ENCODE data around the gene SLC5A5.

The SLC5A5 gene

DNA sequence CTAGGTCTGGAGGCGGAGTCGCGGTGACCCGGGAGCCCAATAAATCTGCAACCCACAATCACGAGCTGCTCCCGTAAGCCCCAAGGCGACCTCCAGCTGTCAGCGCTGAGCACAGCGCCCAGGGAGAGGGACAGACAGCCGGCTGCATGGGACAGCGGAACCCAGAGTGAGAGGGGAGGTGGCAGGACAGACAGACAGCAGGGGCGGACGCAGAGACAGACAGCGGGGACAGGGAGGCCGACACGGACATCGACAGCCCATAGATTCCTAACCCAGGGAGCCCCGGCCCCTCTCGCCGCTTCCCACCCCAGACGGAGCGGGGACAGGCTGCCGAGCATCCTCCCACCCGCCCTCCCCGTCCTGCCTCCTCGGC lies at the start of gene SLC5A5:
SLC5A5 (plus strand) TSS at position 68 of the 373 bp plus-strand sequence. CDS start 375 bp downstream, outside the sequence.
- DNase-seq: no peak

DNA sequence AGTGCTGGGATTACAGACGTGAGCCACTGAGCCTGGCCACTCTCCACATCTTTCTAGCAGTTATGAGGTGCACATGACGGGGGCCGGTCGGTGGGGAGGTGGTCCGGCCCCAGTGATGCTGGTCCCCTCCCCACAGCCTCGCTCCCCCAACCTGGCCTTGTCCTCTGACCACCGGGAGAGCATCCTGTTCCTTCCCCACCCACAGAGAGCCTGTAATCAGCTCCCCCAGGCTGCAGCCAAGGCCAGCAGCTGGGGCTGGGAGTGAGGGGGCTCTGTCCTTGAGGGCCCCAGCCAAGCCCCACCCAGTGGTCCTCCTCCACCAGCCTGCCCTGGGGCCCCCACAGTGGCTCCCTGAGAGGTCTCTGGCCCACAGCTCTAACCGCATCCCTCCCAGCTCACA lies 47.4 kb upstream of the SLC5A5 start:
- no peak for DNase-seq

DNA sequence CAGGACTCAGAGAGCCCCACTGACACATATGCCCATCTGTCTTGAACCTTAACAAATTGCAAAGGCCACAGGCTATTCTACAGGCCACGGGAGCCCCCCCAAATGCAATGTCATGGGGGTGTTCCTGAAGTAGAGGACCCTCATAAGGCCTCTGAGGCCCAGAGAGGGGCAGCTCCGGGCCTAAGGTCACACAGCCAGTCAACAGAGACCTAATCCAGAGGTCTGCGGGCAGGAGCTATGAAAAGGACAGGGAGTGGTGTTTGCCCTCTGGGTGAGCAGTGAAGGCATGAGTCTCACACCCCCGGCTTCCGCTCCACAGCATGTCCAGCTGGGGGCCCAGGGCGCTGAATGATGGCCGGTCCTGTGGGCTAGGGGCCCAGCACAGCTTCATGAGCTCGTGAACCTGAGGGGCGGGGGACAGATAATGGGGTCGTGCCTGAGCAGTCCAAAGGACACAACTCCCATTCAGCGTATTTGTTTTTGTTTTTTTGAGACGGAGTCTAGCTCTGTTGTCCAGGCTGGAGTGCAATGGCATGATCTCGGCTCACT lies 45.2 kb upstream of the SLC5A5 start:
- no peak for DNase-seq

DNA sequence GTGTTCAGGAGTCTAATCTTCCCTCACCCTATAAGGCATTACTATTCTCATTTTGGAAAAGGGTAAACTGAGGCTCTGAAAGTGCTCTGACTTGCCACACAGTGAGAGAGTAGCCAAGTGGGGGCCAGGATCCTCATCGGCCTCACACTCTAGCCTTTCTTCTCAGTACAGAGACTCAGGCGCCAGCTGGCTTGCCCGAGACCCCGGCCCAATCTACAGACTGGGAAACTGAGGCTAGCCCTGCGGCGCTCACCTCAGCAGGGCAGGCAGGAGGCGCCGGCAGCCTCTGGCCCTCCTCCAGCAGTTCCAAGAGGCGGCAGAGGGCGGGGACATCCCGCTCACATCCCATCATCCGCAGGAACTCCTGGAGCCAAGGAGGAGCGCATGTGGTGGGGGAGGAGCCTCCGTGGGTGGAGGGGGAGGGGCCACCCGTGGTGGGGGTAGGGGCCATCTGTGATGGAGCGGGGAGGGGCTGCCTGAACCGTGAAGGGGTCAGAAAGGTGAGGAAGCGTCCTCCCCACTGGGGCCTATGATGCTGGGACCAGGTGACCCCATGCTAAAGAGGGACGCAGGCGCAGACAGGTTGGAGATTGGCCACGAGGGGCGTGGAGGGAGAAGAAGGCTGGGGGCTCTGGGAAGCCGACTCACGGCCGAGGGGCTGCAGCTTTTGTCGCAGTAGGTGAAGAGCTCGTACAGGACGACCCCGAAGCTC lies 41.7 kb upstream of the SLC5A5 start:
- peak; percentile 43 for DNase-seq

DNA sequence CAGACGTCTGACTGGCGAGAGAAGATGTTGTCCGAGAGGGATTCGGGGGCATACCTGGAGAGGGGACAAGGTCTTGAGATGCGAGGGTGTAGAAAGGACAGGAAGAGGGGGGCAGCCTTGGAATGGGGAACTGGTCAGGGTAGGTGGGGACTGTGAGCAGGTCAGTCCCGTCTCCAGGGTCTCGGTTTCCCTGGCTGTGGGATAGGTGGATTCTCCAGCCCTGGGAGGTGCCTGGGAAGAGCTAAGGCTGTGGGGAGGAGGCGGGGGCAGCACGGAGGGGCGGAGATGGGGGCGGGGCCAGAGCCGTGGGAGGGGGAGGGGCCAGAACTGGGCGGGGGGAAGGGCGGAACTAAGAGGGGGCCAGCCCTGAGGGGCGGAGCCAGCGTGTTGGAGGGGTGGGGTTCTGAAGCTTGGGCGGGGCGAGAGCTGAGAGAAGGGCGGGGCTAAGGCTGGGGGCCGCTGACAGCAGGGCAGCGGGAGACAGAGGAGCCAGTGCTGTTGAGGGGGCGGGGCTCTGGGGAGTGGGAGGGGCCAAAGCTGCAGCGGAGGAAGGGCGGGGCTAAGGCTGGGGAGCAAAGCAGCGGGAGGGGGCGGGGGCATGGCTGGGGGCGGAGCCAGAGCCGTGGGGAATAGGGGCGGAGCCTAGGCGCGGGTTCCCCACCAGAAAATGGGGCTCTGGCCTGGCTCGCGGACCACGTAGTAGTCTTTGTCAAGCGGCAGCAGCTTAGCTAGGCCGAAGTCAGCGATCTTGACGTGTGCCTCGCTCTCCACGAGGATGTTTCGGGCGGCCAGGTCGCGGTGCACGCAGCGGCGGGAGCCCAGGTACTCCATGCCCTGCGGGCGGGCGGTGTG lies 41.0 kb upstream of the SLC5A5 start:
- DNase-seq: peak; percentile 46

DNA sequence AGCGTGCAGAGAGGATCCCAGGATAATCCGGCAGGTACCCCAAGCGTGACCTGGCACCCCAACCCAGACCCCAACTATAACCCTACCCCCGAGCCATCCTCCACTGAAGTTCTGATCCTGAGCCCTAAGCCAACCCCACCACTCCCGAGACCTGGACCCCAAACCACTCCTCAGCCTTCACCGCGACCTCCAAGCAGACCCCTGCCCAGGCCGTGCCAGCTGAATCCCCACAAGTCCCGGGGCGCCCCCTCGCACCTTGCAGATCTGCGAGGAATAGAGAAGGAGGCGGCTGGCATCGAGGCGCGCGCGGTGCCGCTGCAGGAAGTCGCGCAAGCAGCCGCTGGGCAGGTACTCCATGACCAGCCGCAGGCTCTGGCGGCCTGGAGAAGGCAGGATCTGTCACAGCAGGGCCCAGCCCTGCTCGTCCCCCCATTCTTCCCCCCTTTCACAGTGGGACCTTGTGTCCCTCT lies 40.3 kb upstream of the SLC5A5 start:
- DNase-seq: no peak

DNA sequence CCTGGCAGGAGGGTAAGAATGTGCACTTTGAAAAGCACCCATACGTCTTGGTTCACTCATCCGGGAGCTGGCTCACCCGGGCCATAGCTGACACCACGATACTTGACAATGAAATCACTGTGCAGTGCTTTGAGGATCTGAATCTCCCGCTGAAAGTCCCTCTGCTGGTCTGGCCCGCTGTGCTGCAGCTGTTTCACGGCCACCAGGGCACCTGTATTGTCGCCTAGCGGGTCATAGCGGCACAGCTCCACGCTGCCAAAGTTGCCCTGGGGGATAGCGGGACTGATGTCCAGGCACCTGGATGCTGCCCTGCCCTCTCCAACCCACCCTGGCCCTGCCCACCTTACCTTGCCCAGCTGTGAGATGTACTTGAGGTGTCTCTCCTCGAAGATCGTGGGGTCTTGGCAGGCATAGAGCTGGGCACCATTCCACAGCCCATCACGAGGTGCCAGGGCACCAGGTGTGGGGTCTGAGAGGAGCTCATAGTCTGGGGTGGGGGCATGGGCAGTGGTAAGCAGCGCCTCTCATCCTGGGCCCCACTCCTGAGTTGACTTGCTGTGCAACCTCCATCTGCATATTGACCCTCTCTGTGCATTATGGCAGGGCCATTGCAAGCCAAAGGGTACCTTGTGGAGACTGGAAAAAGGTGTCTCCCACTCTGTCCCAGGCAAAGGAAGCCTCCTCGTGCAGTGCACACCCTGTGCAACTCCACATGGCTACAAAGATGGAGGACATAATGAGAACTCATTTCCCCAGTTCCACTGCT lies 39.1 kb upstream of the SLC5A5 start:
- no peak for DNase-seq

DNA sequence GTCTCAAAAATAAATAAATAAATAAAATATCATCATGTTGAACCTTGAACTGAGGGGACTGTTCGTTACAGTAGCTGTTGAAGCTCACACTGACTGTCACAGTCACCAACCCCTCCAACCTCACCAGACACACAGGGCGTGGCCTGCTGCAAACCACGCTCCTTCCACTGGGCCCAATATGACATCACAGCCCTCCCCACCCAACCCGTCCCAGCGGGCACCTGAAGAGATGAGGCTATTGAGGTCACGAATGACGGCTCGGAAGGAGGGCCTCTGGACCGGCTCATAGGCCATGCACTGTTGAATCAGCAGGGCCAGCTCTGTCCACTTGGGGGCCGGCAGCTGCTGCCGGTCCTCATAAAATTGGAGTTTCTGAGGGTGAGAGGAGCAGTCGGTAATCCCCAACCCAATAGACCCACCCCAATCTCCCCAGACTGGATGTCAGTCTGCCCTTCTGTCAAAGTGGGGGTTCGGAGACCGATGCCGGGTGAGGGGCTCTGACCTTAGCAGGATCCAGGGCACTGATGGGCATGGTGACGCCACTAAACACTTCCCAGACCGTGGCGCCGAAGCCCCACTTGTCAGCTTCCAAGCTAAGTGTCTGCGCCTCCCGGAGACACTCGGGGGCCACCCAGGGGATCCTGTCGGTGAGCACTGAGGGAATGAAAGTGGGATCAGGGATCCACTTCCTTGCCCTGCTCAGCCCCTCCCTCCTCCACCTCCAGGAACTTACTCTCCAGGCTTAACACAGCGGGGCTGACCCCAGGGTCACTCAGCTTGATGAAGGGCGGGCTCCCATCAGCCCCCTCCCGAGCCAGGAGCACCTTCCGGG lies 37.2 kb upstream of the SLC5A5 start:
- no peak for DNase-seq

DNA sequence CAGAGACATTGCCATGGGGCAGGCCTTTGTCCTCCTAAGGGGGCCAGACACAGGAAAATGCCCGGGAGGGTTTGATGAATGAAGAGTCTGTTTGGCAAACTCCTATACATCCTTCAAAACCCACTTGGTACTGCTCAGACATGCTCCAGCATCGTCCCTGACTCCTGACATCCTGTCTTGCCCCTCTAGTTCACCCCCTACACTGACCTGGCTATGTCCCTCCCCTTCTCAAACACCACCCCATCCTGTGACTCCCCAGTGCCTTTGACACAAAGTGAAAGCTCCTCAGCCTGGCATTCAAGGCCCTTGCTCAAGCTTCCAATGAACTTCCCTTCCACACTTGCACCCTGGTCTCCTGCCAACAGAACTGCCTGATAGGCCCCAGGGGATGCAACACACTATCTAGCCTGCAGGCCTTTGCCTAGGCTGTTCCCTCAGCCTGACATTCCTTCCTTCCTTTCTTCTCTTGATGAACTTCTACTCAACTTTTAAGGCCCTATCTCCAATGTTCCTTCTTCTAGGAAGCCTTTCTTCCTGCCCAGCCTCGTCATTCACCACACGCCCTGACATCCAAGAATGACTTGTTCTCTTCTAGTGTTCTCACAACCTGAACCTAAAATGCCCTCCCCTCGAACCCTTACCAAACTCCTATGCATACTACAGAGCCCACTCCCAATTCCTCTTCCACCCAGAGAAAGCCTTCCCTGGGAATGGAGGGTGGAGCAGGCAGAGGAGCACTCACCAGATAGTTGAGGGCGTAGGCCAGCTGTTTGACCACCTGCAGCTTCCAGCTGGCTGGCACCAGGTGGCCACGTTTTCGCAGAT lies 36.4 kb upstream of the SLC5A5 start:
- DNase-seq: no peak

DNA sequence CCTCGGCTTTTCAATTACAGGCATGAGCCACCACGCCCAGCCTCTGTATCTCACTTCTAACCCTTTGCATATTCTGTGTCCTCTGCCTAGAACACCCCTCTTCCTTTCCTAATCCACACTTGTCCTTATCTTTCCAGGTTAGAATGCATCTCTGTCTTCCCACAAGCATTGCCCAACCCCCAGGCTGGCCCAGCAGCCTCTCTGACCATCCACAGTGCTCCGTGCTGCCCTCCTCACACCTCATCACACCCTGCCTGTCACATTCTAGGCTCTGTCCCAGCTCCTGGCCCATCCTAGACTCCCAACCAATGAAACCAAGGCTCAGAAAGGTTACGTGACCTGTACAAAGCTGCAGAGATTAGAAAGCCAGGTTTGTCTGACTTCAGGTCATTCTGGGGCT lies 35.2 kb upstream of the SLC5A5 start:
- no peak for DNase-seq

DNA sequence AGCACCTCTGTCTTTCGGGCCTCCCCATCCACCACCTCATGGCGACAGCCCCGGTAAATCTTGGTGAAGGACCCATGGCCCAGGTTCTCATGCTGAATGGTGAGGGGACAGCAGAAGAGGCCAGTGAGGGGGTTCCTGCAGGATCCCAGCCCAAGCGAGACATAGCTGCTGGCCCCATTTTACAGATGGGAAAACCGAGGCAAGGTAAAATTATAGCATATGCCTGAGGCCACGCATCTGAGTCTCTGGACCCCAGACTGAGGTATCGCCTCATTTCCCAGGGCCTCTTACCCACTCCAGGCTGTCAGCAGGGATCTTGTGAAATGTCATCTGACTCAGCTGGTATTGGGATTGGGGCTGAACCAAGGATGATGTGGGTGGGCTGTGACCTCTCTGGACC lies 33.8 kb upstream of the SLC5A5 start:
- no peak for DNase-seq

DNA sequence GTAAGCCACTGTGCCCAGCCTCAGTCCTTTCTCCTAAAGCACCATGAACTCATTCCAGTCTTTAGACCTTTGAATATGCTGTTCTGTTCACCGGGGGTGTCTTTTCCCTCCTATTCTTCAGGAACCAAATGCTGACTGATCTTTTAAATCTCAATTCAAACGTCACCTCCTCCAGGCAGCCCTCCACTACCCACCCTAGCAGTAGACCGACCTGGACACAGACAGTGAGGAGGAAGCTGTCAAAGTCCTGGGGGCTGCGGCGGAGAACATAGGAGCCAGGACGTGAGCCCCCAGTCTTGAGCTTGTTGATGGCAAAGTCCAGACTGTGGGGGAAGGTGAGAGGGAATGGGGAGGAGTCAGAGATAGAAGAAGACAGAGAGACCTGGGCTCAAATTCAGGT lies 31.7 kb upstream of the SLC5A5 start:
- no peak for DNase-seq

DNA sequence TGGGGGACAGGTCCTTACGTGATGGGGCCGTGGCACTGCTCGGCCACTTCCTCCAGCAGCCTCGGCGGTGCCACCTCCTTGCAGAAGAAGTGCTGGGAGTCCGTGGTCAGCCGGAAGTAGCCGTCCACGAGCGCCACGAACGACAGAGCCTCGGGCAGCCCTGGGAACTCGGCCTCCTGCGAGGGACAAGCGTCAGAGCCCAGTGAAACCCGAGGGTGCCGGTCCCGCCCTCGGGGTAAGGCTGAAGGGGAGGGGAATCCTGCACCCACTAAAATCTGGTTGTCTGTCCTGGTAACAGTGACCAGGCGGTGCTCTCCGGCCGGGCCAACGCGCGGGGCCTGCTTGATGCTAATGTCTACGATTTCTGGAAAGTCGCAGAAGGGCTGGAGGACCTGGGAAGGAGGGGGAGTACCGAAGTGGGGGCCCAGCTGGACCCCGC lies 30.4 kb upstream of the SLC5A5 start:
- no peak for DNase-seq

DNA sequence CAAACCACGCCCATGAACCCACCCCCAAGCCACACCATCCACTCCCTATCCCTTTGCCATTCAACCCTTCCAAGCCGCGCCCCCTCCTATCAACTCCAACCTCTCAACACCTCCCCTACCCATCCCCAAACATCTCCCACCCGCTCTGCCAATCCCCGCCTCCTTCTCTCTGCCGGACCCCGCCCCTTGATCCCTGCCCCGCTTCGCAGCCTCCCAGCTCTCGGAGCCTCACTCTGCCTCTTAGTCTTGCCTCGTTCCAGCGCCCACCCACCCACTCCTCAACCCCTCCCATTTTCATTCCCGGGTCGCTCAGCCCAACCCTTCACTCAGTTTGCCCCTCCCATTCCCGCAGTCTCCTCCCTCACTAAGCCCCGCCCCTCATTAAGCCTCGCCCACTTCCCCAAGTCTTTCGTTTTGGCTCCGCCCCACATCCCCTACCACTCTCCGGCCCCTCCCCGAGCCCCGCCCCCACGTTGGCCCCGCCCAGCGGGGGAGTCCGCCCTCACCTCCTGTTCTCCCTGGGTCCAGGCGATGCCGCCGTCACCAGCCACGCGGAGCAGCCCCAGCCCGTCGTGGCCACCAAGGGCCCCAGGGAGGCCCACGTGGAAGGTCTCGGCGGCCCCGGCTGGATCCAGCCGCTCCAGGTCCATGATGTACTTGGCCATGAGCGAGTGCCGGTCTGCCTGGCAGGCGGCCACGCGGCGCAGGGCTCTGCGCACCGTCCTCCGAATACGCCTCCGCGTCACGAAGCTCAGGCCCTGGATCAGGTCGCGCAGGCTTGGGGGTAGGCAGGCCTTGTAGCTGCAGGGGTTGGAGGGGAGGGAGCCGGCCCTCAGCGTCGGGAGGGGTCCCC lies 29.7 kb upstream of the SLC5A5 start:
- peak; percentile 74 for DNase-seq

DNA sequence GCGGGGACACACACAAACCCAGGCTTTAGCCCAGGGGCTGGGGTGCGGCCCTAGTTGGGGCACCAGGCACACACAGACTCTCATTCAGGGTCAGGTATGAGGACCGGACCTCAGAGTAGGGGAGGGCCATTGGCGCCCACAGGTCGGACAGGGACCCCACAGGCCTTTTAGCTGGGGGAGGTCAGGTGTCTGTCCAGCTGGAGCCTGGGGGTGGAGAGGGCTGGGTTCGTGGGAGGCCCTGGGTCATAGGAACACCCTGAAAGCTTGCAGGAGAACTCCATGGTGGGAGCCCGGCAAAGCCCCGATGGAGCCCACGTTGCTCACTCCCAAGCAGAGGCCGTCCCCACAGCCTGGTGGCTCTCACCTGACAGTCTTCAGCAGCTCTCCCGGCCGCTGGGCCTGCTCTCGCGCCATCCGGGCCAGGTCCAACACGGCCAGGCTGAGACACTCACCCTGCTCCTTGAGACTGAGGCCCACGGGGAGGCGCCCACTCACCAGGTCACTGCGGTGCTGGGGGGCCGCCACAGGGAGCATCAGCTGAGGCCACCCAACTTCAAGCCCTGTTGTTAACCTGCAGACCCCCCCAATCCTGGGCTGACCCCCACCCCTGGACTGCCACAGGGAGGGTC lies 29.0 kb upstream of the SLC5A5 start:
- DNase-seq: no peak

DNA sequence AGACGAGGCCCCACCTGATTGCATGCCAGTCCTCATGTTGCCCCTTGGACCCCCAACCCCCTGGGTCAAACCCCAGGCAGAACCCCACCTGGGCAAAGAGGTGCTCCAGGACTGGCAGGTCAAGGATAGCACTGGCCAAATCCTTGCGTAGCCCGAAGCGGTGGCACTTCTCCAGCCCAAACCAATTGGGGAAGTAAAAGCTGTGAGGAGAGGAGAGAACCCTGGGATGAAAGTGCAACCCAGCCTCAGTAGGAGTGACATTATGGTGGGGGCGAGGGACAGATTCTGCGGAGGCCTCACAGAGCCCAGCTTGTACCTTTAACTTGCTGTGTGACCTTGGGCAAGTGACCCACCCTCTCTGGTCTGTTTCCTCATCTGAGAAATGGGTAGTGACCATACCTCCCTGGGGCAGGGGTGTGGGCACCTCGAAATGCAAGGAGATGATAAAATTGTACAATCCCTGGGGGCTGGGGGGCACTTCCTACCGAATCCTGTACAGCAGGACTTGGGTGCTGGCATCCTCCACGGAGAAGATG lies 28.4 kb upstream of the SLC5A5 start:
- no peak for DNase-seq

DNA sequence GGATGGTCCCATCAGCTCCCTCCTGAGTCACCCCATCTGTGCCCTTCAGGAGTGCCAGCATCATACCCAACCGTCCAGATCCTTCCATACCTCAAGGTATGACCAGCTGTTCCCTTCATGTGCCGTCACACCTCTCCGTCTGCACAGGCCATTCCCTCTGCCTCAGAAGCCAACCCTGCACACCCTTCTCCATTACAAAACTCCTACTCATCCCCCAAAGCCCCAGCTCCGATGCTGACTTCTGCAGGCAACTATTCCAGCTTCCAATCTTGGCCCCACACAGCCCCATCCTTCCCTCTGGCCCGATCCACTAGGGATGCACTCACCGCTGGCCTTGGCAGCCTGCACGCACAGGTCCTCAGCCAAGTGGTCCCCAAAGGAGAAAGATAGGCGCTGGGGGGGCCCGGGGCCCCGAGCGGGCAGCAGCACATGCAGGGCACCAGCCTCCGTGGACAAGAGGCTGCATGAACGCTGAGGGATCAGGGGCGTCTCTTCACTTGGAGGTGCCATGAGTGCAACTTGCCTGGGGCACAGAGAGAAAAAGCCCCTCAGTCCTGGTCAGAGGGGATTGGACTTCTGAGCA lies 27.7 kb upstream of the SLC5A5 start:
- no peak for DNase-seq

DNA sequence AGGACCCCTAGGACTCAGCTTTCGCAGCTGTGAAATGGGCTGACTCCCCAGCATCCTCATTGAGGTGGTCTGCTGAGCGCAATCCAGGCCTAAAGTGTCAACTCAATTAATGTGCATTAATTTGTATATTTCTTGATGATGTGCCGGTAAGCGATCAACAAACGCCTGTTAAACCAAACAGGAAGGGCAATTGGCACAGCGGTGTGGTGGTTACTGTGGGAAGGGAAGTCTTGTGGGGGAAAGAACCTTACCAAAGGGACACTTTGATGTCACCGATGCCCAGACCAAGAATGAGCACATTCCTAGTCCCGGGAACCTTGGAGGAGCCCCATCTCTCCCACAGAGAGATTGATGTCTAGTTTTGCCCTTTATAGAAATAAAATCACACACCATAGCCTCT lies 25.6 kb upstream of the SLC5A5 start:
- no peak for DNase-seq

Data from SHP77 treated with DMSO at 0.1 percent for 48 hours (cell line).